ENCODE data around the gene MAPK1. TPM values are rescaled to one million over a fixed set of nuclear protein-coding genes. Genes with fewer than 3 reads are reported as not detected.
A peak's percentile ranks its signal among the peaks of the same experiment; 100 is the strongest.

MAPK1 gene
- total and polyA plus RNA-seq, 9 of the 15 experiments (the other 6 are each of a cell fraction or from before 2014, with no cell fraction given) = 46.3 to 575 (median 283) TPM

DNA sequence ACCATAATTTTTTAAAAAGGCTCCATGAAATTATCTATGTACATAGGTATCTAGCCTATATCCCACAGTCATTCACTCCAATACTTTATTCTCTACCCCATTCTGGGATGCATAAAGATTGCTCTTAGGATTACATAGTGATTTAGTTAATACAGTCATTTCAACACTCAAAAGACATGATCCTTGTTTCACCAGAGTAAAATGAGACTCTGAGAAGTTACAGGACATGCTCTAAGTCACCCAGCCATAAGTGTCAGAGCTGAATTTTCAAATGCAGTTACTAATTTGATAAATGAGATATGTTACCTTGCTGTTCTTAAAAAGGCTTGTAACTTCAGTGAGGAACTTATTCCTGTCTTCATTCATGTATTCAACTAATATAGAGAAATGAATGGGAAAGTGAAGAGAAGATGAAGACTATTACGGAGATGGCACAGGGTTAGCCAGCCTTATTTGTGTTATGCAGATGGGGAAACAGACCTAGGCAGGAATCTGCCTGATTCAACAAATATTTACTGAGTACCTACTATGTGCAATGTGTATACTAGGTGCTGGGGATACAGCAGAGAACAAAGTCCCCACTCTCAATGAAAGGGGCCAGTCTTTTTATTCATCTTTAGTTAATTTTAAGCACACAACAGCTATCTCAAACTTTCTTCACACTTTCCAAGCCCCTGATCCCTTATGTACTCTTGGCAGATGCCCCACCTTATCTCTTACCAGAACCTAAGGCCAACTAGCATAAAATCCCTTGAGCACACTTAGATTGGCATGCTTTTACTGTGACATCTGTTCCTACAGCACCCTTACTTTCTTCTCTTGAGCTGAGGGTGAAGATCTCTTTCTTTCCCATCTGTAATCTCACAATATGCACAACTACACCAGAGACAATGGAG lies 21.6 kb downstream of the MAPK1 start (continued):
- TF ChIP-seq, protein P1, sequence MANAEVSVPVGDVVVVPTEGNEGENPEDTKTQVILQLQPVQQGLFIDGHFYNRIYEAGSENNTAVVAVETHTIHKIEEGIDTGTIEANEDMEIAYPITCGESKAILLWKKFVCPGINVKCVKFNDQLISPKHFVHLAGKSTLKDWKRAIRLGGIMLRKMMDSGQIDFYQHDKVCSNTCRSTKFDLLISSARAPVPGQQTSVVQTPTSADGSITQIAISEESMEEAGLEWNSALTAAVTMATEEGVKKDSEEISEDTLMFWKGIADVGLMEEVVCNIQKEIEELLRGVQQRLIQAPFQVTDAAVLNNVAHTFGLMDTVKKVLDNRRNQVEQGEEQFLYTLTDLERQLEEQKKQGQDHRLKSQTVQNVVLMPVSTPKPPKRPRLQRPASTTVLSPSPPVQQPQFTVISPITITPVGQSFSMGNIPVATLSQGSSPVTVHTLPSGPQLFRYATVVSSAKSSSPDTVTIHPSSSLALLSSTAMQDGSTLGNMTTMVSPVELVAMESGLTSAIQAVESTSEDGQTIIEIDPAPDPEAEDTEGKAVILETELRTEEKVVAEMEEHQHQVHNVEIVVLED (CRISPR knock-in tag; IDR thresholded peaks at IDR 0.05) = no peak
- TF ChIP-seq, protein P2, sequence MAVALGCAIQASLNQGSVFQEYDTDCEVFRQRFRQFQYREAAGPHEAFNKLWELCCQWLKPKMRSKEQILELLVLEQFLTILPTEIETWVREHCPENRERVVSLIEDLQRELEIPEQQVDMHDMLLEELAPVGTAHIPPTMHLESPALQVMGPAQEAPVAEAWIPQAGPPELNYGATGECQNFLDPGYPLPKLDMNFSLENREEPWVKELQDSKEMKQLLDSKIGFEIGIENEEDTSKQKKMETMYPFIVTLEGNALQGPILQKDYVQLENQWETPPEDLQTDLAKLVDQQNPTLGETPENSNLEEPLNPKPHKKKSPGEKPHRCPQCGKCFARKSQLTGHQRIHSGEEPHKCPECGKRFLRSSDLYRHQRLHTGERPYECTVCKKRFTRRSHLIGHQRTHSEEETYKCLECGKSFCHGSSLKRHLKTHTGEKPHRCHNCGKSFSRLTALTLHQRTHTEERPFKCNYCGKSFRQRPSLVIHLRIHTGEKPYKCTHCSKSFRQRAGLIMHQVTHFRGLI (CRISPR knock-in tag; IDR thresholded peaks at IDR 0.05) = no peak
- TF ChIP-seq, protein P3, sequence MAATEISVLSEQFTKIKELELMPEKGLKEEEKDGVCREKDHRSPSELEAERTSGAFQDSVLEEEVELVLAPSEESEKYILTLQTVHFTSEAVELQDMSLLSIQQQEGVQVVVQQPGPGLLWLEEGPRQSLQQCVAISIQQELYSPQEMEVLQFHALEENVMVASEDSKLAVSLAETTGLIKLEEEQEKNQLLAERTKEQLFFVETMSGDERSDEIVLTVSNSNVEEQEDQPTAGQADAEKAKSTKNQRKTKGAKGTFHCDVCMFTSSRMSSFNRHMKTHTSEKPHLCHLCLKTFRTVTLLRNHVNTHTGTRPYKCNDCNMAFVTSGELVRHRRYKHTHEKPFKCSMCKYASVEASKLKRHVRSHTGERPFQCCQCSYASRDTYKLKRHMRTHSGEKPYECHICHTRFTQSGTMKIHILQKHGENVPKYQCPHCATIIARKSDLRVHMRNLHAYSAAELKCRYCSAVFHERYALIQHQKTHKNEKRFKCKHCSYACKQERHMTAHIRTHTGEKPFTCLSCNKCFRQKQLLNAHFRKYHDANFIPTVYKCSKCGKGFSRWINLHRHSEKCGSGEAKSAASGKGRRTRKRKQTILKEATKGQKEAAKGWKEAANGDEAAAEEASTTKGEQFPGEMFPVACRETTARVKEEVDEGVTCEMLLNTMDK (IDR thresholded peaks at IDR 0.05; ENCODE audit: borderline replicate concordance, insufficient read depth, low read depth, low read length, poor library complexity, severe bottlenecking) = no peak
- TF ChIP-seq HSF4 (CRISPR knock-in tag; IDR thresholded peaks at IDR 0.05; ENCODE audit: borderline replicate concordance) = 0 out of 2 replicates have a peak, but pooled peaks have one; percentile 36
- TF ChIP-seq CSDE1 (IDR thresholded peaks at IDR 0.05) = no peak
